ENCODE results near the gene RPL10A. TPM values are rescaled to one million over a fixed set of nuclear protein-coding genes. Genes with fewer than 3 reads are reported as not detected.

Gene RPL10A
- total and polyA plus RNA-seq, 2 of the 13 experiments (the other 11 are each of a cell fraction or from before 2014, with no cell fraction given): 1,854 to 2,726 TPM

DNA sequence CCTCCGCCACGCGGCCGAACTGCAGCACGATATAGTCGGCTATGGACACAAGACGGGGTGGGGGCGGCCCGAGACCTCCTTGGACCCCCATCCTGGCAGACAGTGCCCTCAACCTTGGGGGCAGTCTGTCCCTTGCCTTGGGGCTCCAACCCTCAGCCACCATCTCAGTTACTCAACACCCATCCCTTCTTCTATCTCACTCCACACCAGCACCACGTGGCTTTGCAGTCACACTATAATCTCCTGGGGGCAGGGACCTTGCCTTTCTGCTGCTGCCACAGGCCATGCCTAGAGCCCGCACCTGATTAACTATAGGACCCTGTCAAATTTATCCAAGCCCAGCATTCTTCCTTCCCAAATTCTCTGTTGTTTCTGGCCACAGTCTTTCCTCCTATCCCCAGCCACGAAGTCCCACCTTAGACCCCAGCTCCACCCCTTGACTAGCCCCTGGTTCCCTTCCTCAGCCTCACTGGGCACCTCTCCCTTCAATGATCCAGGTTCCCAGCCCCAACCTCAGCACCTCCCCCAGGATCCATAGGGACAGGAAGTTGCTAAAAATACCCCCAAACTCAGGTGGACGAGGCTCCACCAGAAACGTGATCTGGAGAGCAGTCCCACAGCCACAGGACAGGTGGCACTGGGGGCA, 30.3 kb downstream of the RPL10A start (continued):
- TF ChIP-seq HDAC6 (IDR thresholded peaks at IDR 0.05; ENCODE audit: low read depth, low read length) (no peak), MXI1 (IDR thresholded peaks at IDR 0.05; ENCODE audit: borderline replicate concordance, low read depth, low read length) (0 out of 3 replicates have a peak, but pooled peaks have one; percentile 14), MAF1 (CRISPR knock-in tag; IDR thresholded peaks at IDR 0.05; ENCODE audit: borderline replicate concordance) (no peak), TFDP1 (CRISPR knock-in tag; IDR thresholded peaks at IDR 0.05; ENCODE audit: borderline replicate concordance) (0 out of 2 replicates have a peak, but pooled peaks have one; percentile 10)
- TF ChIP-seq, protein P1, sequence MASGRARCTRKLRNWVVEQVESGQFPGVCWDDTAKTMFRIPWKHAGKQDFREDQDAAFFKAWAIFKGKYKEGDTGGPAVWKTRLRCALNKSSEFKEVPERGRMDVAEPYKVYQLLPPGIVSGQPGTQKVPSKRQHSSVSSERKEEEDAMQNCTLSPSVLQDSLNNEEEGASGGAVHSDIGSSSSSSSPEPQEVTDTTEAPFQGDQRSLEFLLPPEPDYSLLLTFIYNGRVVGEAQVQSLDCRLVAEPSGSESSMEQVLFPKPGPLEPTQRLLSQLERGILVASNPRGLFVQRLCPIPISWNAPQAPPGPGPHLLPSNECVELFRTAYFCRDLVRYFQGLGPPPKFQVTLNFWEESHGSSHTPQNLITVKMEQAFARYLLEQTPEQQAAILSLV (CRISPR knock-in tag; IDR thresholded peaks at IDR 0.05; ENCODE audit: borderline replicate concordance): 0 out of 2 replicates have a peak, but pooled peaks have one; percentile 7

GRCh38 chr6:35499372-35499771, 31.2 kb downstream of the RPL10A start:
- ATAC-seq: no peak
- in situ Hi-C loops (cut with HindIII; ENCODE audit: extremely low pct_ligation_motif_present, low pct_unique_long_range_greater_than_20kb) (no loop called here), intact Hi-C loops (cut with micrococcal nuclease; ENCODE audit: unreplicated experiment) (no loop called here)
- CTCF ChIA-PET (ENCODE audit: low intra/inter-chr PET ratio, low total read pairs): no interaction called here
- Histone ChIP-seq H3K79me2 (ENCODE audit: insufficient read depth, low read length) (peaks cover 19% of the 10 kb centered on the region), H4K20me1 (ENCODE audit: insufficient read depth, low read length) (peaks cover 14% of the 10 kb centered on the region; the same call in 1 of the 2 replicates), H3K36me3 (replicated peaks in 1 of 2; ENCODE audit: control insufficient read depth in 1 of 2, insufficient read depth in 2 of 2, low read length in 2 of 2) (no peaks in the 10 kb centered on the region), H3K4me2 (ENCODE audit: low read depth, low read length) (no peak overlapping the region), H3K4me3 (replicated peaks in 1 of 3; ENCODE audit: insufficient read depth in 1 of 3, low read depth in 2 of 3, low read length in 3 of 3) (no peak overlapping the region), H3K9ac (ENCODE audit: insufficient read depth, low read depth, low read length) (no peak overlapping the region), H3K4me1 (ENCODE audit: insufficient read depth, low read length) (peaks cover 44% of the 10 kb centered on the region), H3K27ac (ENCODE audit: extremely low read length, insufficient read depth, low read length) (no peak overlapping the region), H3K9me3 (ENCODE audit: low read length) (no peaks in the 10 kb centered on the region), H2AFZ (ENCODE audit: low read length) (no peak overlapping the region), H3K27me3 (ENCODE audit: control insufficient read depth in 1 of 2, insufficient read depth in 2 of 2, low read length in 2 of 2) (peaks cover 6 to 39% of the 10 kb centered on the region in 2 experiments; a peak in 4 of 5 replicates)
- POLR2A ChIA-PET: no interaction called here
- TF ChIP-seq, protein P2, sequence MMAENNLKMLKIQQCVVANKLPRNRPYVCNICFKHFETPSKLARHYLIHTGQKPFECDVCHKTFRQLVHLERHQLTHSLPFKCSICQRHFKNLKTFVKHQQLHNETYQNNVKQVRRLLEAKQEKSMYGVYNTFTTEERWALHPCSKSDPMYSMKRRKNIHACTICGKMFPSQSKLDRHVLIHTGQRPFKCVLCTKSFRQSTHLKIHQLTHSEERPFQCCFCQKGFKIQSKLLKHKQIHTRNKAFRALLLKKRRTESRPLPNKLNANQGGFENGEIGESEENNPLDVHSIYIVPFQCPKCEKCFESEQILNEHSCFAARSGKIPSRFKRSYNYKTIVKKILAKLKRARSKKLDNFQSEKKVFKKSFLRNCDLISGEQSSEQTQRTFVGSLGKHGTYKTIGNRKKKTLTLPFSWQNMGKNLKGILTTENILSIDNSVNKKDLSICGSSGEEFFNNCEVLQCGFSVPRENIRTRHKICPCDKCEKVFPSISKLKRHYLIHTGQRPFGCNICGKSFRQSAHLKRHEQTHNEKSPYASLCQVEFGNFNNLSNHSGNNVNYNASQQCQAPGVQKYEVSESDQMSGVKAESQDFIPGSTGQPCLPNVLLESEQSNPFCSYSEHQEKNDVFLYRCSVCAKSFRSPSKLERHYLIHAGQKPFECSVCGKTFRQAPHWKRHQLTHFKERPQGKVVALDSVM (CRISPR knock-in tag; IDR thresholded peaks at IDR 0.05): no peak
- no peak for TF ChIP-seq ESRRA (CRISPR knock-in tag; IDR thresholded peaks at IDR 0.05; ENCODE audit: low read depth)
- TF ChIP-seq ZNF768 (CRISPR knock-in tag; IDR thresholded peaks at IDR 0.05): peak; percentile 21; the same call in 1 of the 2 replicates
- no peak for DNase-seq (ENCODE audit: low spot score)
- BruUV-seq (replicated peaks): no TSS peak
- FAIRE-seq: no peak
- WGBS (ENCODE audit: low lambda C conversion rate): 26% methylated on average over 4 of the region's 4 CpGs
